HepG2 (cell line): Measurements from ENCODE around the gene RUBCNL. TPM values are rescaled to one million over a fixed set of nuclear protein-coding genes. Genes with fewer than 3 reads are reported as not detected.

Source experiments
- ATF7-NPFF ChIP-seq: sonication (generic); formaldehyde crosslinking; IDR thresholded peaks from 2 replicates; pipeline ENCODE4 v1.8.1; 2023; ENCODE audit warnings: mild to moderate bottlenecking, low read depth, missing genetic modification reagents, moderate library complexity
- MIXL1 ChIP-seq: IDR thresholded peaks from 2 replicates; pipeline ENCODE4 v1.6.1; 2016
- RFX1 ChIP-seq: fragments of 450-650 bp; IDR thresholded peaks from 2 replicates; pipeline ENCODE4 v1.6.1; 2017
- SIN3A ChIP-seq: IDR thresholded peaks from 2 replicates; pipeline ENCODE4 v1.6.1; 2011; ENCODE audit warnings: low read depth, mild to moderate bottlenecking, control low read depth, low read length, borderline replicate concordance
- ZBTB42 ChIP-seq: sonication (generic); formaldehyde crosslinking; IDR thresholded peaks from 2 replicates; pipeline ENCODE4 v1.5.0; 2020; ENCODE audit warnings: mild to moderate bottlenecking, missing genetic modification reagents
- ZFY ChIP-seq: sonication (generic); formaldehyde crosslinking; IDR thresholded peaks from 2 replicates; pipeline ENCODE4 v1.4.0; 2020; ENCODE audit warnings: missing genetic modification reagents
- ZNF512B ChIP-seq: sonication (generic); formaldehyde crosslinking; IDR thresholded peaks from 2 replicates; pipeline ENCODE4 v1.5.1; 2020; ENCODE audit warnings: missing genetic modification reagents, mild to moderate bottlenecking, borderline replicate concordance
- ZNF784 ChIP-seq: sonication (generic); formaldehyde crosslinking; IDR thresholded peaks from 2 replicates; pipeline ENCODE4 v1.5.1; 2020; ENCODE audit warnings: missing genetic modification reagents, mild to moderate bottlenecking, borderline replicate concordance
- ZNF788 ChIP-seq: sonication (generic); formaldehyde crosslinking; IDR thresholded peaks from 2 replicates; pipeline ENCODE4 v1.5.0; 2020; ENCODE audit warnings: mild to moderate bottlenecking, missing genetic modification reagents, borderline replicate concordance
- ZNF839 ChIP-seq: sonication (generic); formaldehyde crosslinking; IDR thresholded peaks from 2 replicates; pipeline ENCODE4 v1.4.0; 2020; ENCODE audit warnings: missing genetic modification reagents, mild to moderate bottlenecking, borderline replicate concordance
- polyA plus RNA-seq, 8 experiments: library from polyadenylated mRNA; depleted of rRNA in 3 of 8; stranded (reverse) in 7 of 8; unstranded in 1 of 8; fragments of >200 nt; fragmentation: Illumina TruSeq in 4 of 8; extraction: Trizol in 4 of 8; gene quantifications; 2 replicates each; pipeline versions ENCODE4 v1.2.1 to v1.2.3, GENCODE V29; 2011 to 2016; ENCODE audit warnings: low read depth in 4 of 8, missing spikeins in 1 of 8, mixed read lengths in 1 of 8; ENCODE audit not compliant: insufficient read depth in 1 of 8
- total RNA-seq, 5 experiments: library from RNA; depleted of rRNA; stranded (reverse); fragments of >200 nt; fragmentation: Illumina TruSeq; extraction: Trizol; gene quantifications; 2 replicates each; pipeline ENCODE4 v1.2.3, GENCODE V29; 2016; ENCODE audit warnings: low read depth in 1 of 5
- TF ChIP-seq, protein P1 (sequence below): sonication (generic); formaldehyde crosslinking; IDR thresholded peaks from 2 replicates; pipeline ENCODE4 v1.5.0; 2020; ENCODE audit warnings: mild to moderate bottlenecking, missing genetic modification reagents

Gene RUBCNL
- total and polyA plus RNA-seq, 2 of the 13 experiments (the other 11 are each of a cell fraction or from before 2014, with no cell fraction given) = not detected

GRCh38 chr13:46401432-46401831 lies 14.4 kb upstream of the RUBCNL start (continued):
- TF ChIP-seq ZBTB42 (CRISPR knock-in tag) (no peak), SIN3A (no peak), ZNF839 (CRISPR knock-in tag) (no peak), ZNF788 (no peak), MIXL1 (CRISPR knock-in tag) (no peak), ZFY (CRISPR knock-in tag) (no peak), ZNF512B (CRISPR knock-in tag) (no peak), ATF7-NPFF (CRISPR knock-in tag) (no peak), RFX1 (no peak), ZNF784 (CRISPR knock-in tag) (no peak)
- TF ChIP-seq, protein P1, sequence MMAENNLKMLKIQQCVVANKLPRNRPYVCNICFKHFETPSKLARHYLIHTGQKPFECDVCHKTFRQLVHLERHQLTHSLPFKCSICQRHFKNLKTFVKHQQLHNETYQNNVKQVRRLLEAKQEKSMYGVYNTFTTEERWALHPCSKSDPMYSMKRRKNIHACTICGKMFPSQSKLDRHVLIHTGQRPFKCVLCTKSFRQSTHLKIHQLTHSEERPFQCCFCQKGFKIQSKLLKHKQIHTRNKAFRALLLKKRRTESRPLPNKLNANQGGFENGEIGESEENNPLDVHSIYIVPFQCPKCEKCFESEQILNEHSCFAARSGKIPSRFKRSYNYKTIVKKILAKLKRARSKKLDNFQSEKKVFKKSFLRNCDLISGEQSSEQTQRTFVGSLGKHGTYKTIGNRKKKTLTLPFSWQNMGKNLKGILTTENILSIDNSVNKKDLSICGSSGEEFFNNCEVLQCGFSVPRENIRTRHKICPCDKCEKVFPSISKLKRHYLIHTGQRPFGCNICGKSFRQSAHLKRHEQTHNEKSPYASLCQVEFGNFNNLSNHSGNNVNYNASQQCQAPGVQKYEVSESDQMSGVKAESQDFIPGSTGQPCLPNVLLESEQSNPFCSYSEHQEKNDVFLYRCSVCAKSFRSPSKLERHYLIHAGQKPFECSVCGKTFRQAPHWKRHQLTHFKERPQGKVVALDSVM (CRISPR knock-in tag) = no peak
